Esophagus mucosa (tissue), 1 donor: Measurements from ENCODE around the gene KRTAP10-5. TPM values are rescaled to one million over a fixed set of nuclear protein-coding genes. Genes with fewer than 3 reads are reported as not detected.

Experiments
- ATAC-seq: fragments of 200-7000 bp; cut with Tn5 transposase; one replicate; pipeline ENCODE4 v1.9.1; 2020
- total RNA-seq: library from RNA; stranded (reverse); gene quantifications from one replicate; pipeline ENCODE4 v1.2.4, GENCODE V29; 2023
- donor health status: DM: yes; HTN: yes; CAD: no.

The KRTAP10-5 gene
- total RNA-seq, 1 donor from 2014 or later, result not detected

DNA sequence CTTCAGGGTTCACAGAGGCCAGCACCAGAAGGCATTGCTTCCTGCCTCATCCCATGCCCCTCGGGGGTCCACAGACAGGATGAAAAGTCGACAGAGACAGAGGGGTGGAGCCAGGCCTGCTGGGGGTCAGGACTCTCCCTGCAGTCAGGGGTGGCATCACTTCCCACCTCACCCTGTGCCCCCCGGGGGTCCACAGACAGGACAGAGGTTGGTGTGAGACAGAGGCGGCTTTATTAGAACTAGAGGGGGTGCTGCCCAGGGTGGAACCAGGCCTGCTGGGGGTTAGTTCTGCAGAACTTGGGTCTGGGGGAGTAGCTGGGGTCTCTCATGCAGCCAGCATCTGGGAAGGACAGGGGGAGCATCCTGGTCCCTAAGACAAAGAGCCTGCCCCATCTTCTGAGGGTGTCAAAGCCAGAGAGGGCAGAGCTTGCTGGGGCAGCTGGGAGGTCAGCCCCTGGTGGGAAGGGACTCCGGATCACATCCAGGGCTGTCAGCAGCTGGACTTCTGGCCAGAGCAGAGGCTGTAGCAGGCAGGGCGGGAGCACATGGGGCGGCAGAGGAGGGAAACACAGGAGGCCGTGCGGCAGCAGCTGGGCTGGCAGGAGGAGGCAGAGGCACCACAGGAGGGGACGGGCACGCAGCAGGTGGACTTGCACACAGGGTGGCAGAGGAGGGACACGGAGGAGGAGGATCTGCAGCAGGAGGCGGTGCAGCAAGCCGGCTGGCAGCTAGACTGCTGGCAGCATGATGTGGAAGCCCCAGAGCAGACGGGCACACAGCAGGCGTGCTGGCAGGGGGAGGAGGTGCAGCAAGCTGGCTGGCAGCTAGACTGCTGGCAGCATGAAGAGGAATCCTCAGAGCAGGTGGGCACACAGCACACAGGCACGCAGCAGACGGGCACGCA is 10.7 kb upstream of the KRTAP10-5 start:
- peak; percentile 25 for ATAC-seq

DNA sequence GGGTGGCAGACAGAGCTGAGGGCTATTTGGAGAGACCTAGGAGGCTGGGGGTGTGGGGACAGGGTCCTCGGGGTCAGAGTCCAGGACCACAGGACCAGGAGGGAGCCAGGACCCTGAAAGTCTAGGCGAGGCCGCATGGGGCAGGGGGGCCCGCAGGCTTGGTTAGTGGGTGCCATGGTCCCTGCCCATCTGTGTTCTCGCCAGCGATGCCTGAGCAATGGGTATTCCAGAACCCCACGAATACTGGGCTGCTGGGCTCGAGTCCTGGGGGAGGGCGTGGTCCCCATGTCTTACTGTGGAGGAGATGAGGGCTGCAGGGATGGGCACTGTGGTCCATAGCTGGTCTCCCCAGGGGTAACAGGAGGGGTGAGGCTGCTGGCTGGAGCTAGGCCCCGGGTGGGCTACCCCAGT is 9.9 kb upstream of the KRTAP10-5 start:
- ATAC-seq, result peak; percentile 34

DNA sequence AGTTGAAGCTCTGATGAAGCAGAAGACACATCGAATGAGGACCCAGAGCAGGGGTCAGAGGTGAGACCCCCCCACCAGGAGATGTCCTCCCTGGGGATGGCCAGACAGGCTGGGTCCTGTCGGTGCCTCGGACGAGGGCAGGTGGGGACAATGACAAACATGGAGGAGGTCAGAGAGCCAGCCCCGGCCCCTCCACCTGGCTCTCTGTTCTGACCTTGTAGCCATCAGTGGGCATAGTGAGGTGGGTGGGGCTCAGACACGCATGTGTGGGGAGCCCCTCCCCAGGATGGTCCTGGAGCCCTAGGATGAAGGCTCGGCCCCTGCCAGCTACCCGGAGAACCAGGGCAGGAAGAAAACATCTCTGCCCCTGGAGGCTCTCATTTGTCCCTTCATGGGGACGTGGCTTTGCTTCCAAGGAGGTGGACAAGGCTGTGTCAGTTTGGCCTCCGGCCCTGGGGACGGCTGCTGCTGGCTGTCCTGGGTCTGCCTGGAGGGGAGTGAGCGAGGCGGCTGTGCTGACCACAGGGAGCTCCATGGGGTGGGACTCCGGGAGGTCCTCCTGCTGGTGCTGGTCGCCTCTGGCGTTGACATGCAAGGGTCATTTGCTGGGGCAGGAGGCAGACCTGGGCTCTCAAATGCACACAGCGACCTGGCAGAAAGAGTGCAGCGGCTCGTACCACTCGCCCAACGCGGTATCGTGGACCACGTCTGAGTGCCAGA is 9.3 kb upstream of the KRTAP10-5 start:
- ATAC-seq, result no peak

DNA sequence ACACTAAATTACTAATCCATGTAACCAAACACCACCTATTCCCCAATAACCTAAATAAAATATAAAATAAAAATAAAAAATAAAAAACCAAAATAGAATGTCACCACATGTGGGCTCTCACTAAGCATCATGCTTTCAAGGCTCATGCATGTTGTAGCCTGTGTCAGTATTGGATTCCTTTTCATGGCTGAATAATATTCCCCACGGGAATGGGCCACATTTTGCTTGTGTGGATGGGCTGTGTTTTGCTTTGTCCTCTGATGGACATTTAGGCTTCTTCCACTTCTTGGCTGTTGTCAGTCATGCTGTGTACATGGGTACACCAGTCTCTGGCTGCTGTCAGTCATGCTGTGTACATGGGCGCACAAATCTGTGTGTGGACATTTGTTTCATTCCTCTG is 8.7 kb upstream of the KRTAP10-5 start:
- no peak for ATAC-seq

DNA sequence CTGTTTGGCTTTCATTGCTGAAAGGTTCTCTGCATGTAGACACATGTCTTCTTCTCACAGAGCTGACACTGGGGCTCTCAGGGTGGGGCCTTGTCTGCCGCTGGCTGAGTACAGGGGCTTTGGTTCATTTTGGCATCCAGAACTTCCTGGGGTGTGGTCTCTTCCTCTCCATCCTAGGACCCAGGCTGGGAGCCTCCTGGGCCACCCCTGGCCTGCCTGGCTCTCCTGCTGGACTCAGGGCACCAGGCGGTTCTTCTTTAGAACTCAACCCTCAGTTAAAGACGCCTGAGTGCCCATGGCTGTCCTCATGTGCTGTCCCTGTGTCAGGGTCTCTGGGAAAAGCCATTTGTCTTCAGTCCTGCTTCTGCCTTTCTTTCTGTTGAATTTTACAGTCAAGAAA is 5.5 kb upstream of the KRTAP10-5 start:
- ATAC-seq, result no peak

DNA sequence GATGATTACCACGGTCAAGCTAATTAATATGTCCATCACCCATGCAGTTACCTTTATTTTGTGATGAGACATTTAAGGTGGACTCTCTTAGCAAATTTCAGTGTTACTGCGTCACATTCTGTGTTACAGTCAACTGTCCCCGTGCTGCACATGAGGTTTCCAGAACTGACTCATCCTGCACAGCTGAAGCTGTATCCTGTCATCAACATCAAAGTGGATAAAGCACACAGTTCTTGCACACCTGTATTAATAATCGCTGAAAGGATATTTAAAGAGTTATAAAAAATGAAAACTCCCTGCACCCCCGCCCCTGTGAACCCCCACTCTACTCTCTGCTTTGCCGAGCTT is 3.4 kb upstream of the KRTAP10-5 start:
- no peak for ATAC-seq

DNA sequence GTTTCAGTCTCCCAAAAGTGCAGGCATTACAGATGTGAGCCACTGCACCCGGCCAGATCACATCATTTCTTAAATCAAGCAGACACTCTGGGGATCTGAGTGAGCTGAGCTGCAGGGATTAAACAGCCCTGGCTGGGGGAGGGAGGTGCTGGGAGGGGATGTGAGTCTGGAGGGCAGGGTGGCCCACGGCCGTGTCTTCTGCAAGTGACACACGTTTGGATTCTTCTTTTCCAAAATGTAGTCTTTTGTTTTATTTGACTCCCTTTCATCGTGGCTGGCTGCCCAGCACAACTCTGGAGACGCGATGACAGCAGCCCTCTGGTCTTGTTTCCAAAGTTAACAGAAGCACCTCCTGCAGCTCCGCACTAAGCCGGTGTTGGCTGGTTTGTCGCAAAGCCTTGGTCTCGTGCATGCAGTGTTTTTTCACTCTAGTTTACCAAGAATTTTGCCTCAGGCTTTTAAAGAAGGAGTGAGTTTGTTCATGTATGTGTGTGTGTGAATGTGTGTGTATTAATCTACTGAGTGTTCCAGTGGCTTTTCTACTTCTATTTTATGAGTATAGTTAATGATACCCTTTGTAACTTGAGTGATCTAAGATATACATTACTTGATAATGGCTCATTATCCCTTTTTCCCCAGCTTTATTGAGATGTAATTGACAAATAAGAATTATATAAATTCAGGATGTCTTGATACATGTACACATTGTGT is 2.8 kb upstream of the KRTAP10-5 start:
- no peak for ATAC-seq

DNA sequence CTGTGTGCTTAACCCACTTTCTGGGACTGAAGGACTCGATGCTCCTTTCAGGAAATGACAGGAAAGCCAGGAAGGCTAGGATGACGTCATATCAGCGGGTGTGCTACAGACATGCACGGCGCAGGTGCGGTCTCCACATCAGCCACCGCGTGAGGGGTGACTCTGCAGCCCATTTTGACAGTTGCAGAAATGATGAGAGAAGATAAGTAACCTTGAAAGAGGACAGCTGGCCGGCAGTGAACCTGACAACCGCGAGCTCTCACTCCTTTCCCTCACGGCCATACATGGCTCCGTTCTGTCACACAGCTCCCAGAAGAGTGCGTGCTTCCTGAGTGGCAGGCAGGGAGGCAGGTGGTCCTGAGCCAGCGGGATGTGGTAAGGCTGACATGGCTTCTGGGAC is 1.7 kb upstream of the KRTAP10-5 start:
- ATAC-seq, result no peak

DNA sequence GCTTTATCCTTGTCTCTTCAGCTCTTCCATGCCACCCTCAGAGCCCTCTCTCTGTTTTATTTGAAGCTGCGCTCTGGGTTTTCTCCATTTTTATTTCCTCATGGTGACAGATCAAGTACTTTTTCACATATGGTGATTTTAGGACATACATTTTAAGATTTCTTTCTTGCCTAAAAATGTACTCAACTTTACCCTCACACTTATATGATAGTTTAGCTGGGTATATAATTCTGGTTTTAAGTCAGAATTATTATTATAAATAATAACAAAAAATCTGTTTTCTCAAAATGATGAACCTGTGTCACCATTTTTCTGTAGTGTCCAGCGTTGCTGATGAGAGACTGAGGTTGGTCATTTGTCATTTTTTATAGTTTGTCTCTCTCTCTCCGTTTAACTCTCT is 754 bp upstream of the KRTAP10-5 start:
- no peak for ATAC-seq

DNA sequence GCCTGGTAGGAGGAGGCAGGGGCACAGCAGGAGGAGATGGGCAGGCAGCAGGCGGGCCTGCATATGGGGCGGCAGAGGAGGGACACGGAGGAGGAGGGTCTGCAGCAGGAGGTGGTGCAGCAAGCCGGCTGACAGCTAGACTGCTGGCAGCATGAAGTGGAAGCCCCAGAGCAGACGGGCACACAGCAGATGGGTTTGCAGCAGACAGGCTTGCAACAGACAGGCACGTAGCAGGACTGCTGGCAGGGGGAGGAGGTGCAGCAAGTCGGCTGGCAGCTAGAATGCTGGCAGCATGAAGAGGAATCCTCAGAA is 615 bp downstream of the KRTAP10-5 start:
- ATAC-seq, result no peak

DNA sequence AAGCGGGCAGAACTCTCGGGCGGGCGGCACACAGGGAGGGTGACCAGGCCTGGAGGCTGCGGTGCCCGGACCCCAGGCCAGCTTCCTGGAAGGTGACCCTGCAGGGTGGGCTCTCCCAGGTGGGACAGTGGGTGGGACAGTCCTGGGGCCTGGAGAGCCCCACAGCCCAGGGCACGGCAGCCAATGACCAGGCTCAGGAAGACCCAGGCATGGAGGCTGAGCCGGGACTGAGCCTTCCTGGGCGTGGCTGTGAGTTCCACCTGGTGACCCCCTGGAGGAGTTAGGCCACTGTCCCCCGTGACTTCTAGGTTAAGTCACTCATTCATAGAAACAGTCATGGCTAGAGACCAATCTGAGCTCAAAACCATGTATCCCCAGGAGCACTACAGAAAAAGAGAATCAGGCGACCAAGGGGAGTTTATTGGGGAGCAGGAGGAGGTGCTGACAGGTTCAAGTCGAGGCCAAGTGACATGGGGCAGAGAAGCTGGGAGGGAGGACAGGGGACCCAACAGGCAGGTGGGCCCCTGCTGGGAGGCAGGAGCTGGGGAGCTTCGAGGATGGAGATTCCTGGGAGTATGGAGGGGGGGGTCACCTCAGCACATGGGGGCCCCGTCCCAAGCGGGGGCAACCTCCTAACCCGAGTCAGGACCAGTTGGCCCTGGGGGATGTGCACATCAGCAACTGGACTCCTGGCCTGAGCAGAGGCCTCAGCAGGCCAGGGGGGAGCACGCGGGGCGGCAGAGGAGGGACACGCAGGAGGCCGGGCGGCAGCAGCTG is 1.2 kb downstream of the KRTAP10-5 start:
- ATAC-seq, result no peak

DNA sequence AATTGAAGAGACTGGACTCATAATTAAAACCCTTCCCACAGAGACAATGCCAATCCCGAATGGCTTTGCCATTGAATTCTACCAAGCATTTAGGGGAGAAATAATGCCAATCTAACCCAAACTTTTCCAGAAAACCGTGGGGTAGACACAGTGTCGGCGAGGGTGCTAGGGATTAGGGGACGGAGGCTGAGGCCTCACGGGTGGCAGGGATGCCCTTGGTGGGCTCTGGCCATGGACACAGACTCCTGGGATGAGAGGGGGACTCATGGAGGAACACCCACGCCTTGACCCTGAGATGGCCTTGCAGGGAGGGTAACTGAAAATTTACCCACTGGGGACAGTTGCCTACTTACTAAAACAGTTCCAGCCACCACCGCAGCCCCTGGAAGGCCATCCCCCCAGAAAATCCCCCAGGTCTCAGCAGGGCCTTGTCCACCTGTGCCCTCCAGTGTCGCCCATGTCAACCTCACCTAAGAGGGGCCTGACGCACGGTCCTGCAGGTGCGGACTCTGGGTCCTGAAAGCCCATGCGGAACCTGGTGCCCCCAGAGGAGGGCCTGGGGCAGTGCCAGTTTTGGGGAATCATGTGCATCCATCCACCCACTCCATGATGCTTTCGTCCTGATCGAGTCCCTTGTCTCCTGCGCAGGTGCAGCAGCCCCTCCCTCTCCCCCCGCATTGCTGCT is 1.9 kb downstream of the KRTAP10-5 start:
- no peak for ATAC-seq

DNA sequence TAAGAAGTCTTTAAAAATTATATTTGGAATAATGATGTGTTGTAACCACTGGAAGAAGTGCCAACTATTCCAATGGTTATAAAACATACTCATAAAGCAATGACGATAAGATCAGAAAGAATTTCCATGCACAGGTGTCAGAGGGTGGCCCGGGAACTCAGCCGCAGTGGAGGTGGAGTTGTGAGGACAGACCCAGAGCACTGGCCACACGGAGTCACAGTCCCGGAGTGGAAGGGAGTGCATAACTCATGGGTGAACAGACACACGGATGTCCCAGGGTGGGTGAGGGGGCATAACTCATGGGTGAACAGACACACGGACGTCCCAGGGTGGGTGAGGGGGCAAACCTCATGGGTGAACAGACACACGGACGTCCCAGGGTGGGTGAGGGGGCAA is 4.4 kb downstream of the KRTAP10-5 start:
- no peak for ATAC-seq

DNA sequence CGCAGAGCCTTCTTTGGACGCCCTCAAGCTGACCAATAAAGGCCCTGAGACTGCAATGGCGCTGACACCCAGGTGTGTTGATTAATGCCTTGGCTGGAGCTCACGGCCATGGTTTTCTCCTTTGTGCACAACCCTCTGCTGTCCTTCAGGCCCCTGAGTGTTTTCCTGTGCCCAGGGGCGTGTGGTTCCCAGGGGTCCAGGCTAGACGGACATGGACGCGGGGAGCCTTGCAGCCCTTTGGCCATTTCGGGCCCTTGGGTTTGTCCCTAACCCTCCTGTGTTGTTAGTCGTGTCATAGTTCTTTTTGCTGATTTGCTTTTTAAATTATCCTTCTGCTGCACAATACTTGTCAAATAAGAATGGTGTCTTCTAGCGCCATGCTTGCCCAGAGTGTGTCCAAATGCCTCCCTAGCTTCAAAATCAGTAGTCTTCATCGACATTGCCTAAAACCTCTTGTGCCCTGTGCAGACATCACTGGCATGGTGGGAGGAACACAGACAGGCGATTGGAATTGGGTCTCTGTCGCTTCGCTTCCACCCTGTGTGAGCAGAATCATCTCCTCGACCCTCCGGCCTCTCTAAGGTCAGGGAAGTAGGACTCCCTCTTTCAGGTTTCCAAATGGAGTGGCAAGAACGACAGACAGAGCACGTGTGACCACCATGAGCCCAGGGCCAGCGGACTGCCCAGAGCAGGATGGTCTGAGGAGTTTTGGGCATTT is 4.9 kb downstream of the KRTAP10-5 start:
- no peak for ATAC-seq

DNA sequence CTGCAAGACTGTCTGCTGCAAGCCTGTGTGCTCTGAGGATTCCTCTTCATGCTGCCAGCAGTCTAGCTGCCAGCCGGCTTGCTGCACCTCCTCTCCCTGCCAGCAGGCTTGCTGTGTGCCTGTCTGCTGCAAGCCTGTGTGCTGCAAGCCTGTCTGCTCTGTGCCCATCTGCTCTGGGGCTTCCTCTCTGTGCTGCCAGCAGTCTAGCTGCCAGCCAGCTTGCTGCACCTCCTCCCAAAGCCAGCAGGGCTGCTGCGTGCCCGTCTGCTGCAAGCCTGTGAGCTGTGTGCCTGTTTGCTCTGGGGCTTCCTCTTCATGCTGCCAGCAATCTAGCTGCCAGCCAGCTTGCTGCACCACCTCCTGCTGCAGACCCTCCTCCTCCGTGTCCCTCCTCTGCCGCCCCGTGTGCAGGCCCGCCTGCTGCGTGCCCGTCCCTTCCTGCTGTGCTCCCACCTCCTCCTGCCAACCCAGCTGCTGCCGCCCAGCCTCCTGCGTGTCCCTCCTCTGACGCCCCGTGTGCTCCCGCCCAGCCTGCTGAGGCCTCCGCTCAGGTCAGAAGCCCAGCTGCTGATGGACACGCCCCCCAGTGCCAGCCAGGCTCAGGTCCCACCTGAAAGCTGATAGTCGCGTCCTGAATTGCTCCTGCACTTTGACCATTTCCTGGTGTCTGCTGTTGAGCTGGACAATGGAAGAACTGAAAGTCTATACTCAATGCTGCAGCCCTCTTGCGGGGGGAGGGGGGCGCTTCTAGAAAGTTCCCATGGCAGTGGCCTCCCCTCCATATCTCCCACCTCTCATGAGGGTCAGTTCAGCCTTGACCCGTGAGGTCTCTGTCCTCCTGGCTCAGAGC is 5.7 kb downstream of the KRTAP10-5 start:
- ATAC-seq, result peak; percentile 38

DNA sequence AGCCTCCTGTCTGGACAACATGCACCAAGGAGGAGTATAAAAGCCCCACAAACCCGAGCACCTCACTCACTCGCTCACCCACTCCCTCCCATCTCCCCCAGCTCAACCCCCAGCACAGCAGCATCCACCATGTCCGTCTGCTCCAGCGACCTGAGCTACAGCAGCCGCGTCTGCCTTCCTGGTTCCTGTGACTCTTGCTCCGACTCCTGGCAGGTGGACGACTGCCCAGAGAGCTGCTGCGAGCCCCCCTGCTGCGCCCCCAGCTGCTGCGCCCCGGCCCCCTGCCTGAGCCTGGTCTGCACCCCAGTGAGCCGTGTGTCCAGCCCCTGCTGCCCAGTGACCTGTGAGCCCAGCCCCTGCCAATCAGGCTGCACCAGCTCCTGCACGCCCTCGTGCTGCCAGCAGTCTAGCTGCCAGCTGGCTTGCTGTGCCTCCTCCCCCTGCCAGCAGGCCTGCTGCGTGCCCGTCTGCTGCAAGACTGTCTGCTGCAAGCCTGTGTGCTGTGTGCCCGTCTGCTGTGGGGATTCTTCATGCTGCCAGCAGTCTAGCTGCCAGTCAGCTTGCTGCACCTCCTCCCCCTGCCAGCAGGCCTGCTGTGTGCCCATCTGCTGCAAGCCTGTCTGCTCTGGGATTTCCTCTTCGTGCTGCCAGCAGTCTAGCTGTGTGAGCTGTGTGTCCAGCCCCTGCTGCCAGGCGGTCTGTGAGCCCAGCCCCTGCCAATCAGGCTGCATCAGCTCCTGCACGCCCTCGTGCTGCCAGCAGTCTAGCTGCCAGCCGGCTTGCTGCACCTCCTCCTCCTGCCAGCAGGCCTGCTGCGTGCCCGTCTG is 6.6 kb downstream of the KRTAP10-5 start, which contains the start of gene KRTAP10-4:
Gene KRTAP10-4, plus strand, starts transcription at position 100 of the 827 bp plus-strand sequence. Its CDS starts 30 bp downstream, at position 130.
- peak; percentile 25 for ATAC-seq

DNA sequence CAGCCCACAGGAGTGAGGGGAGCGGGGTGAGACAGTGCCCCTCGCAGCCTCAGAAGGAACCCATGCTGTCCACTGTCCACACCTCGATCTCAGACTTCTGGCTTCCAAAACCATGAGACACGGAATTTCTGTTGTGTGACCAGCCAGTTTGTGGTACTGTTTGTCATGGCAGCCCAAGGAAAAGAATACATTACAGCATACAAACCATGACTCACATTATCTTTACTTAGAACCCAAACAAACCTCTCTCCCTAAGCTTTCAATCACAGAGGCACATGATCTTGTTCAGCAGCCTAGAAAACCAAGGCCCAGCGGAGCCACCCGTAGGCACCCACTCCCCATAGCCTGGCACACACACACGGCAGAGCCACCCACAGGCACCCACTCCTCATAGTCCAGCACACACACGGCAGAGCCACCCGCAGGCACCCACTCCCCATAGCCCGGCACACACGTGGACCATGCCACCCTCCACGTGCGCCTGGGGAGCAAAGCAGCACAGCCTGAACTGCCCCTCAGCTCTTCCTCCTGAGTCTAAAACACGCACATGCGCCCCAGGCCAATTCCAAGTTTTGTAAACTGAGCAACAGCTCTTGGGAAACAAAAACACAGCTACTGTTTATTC is 7.3 kb downstream of the KRTAP10-5 start:
- ATAC-seq, result no peak

DNA sequence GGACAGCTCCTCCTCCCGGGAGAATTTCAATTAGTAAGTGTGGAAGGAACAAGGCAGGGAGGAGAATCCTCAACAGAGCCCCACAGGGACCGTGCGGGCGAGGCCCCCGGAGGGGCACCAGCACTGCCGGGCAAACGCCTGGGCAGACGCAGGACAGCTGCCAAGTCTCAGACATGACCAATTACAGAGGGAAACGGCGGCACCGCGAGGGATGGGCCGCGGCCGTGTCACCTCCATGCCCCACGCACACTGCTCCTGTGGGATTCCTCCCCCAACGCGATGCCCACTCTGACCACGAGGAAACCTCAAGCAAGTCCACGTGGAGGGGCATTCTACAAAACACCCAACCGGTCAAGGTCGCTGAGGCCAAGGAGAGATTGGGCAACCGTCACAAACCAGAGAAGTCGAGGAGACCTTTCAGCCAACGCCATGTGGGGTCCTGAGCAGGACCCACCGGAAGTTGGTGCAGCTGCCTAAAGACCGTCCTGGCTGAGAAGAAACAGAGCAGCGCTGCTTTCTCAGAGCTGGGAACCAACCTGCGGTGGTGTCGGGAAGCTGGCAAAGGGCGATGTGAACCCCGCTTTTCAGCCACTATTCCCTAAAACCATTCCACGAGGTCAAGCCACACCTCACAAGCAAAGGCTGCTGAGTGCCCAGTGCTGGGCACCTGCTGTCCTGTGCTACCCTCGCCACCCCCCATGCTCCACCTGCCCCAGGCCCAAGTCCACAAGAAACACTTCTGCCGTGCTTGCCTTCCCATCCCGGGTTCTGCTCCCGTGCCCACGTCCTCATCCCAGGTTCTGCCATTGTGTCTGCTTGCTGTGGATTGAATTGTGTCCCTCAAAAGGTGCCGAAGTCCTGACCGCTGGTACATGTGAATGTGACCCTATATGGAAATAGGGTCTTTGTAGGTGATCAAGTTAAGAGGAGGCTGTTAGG is 8.3 kb downstream of the KRTAP10-5 start:
- ATAC-seq, result no peak
